H54 (cell line): Measurements from ENCODE around the gene FRAS1.

Source experiments
- DNase-seq: peaks from one replicate; pipeline ENCODE4 v3.0.0; 2011; ENCODE audit warnings: low spot score, mixed read lengths; ENCODE audit not compliant: insufficient read length
- FAIRE-seq: peaks from 3 replicates; lab custom pipeline; 2011; peaks lifted over from hg19 to GRCh38; lab: Jason Lieb, UNC
- POLR2A ChIP-seq: IDR thresholded peaks from 2 replicates; pipeline ENCODE4 v1.6.1; 2011; ENCODE audit warnings: low read depth, mild to moderate bottlenecking, low read length

Gene FRAS1

GRCh38 chr4:78354782-78355181 is 297.7 kb downstream of the FRAS1 start:
- no peak for TF ChIP-seq POLR2A
- DNase-seq = no peak
- FAIRE-seq = no peak

GRCh38 chr4:78355306-78355705 is 298.2 kb downstream of the FRAS1 start:
- no peak for FAIRE-seq
- DNase-seq = no peak
- TF ChIP-seq POLR2A = no peak

GRCh38 chr4:78356251-78356786 is 299.2 kb downstream of the FRAS1 start:
- no peak for TF ChIP-seq POLR2A
- no peak for DNase-seq
- FAIRE-seq = no peak

GRCh38 chr4:78357122-78357521 is 300.0 kb downstream of the FRAS1 start:
- no peak for FAIRE-seq
- TF ChIP-seq POLR2A = no peak
- DNase-seq = no peak

GRCh38 chr4:78360466-78360865 is 303.3 kb downstream of the FRAS1 start:
- no peak for DNase-seq
- no peak for FAIRE-seq
- TF ChIP-seq POLR2A = no peak

- DNase-seq (no peak), FAIRE-seq (no peak)
- TF ChIP-seq POLR2A = no peak
Measured at GRCh38 chr4:78361621-78362120, 304.5 kb downstream of the FRAS1 start.

- no peak for DNase-seq
- no peak for FAIRE-seq
- no peak for TF ChIP-seq POLR2A
Measured at GRCh38 chr4:78362310-78362709, 305.2 kb downstream of the FRAS1 start.

- no peak for TF ChIP-seq POLR2A
- FAIRE-seq = no peak
Measured at GRCh38 chr4:78363031-78363570, 306.0 kb downstream of the FRAS1 start.

GRCh38 chr4:78369679-78370078 is 312.6 kb downstream of the FRAS1 start:
- TF ChIP-seq POLR2A = no peak
- no peak for FAIRE-seq

More at GRCh38 chr4:78363031-78363570, 306.0 kb downstream of the FRAS1 start:
- DNase-seq = no peak

GRCh38 chr4:78370631-78371372 is 313.7 kb downstream of the FRAS1 start:
- no peak for TF ChIP-seq POLR2A
- DNase-seq (no peak), FAIRE-seq (no peak)

More at GRCh38 chr4:78369679-78370078, 312.6 kb downstream of the FRAS1 start:
- no peak for DNase-seq

- DNase-seq (no peak), FAIRE-seq (no peak)
- TF ChIP-seq POLR2A = no peak
Measured at GRCh38 chr4:78372355-78372988, 315.3 kb downstream of the FRAS1 start.

- no peak for DNase-seq
- no peak for TF ChIP-seq POLR2A
- no peak for FAIRE-seq
Measured at GRCh38 chr4:78377555-78377954, 320.4 kb downstream of the FRAS1 start.

- FAIRE-seq = no peak
- no peak for TF ChIP-seq POLR2A
- no peak for DNase-seq
Measured at GRCh38 chr4:78379040-78379439, 321.9 kb downstream of the FRAS1 start.
